HK-2 (cell line): Measurements from ENCODE around the gene CEP72.
A peak's percentile ranks its signal among the peaks of the same experiment; 100 is the strongest.
"Not testable (repeated sequence)": the region's sequence is repeated elsewhere in the genome, so short reads cannot be mapped to it uniquely, and the experiment has no call there.

ENCODE experiments used
- DNase-seq: peaks from one replicate; pipeline ENCODE4 v3.0.0-alpha.2; 2018; ENCODE audit not compliant: unreplicated experiment

CEP72 gene

GRCh38 chr5:683551-684481 lies 71.7 kb downstream of the CEP72 start:
- DNase-seq, result no peak

GRCh38 chr5:684751-685216 lies 72.6 kb downstream of the CEP72 start:
- no peak for DNase-seq

- no peak for DNase-seq
Observed at GRCh38 chr5:685262-686171, 73.4 kb downstream of the CEP72 start.

GRCh38 chr5:686172-686523 lies 74.0 kb downstream of the CEP72 start:
- DNase-seq, result not testable (repeated sequence)

GRCh38 chr5:686936-687335 lies 74.8 kb downstream of the CEP72 start:
- not testable (repeated sequence) for DNase-seq

GRCh38 chr5:688348-689010 lies 76.3 kb downstream of the CEP72 start:
- DNase-seq, result not testable (repeated sequence)

DNA sequence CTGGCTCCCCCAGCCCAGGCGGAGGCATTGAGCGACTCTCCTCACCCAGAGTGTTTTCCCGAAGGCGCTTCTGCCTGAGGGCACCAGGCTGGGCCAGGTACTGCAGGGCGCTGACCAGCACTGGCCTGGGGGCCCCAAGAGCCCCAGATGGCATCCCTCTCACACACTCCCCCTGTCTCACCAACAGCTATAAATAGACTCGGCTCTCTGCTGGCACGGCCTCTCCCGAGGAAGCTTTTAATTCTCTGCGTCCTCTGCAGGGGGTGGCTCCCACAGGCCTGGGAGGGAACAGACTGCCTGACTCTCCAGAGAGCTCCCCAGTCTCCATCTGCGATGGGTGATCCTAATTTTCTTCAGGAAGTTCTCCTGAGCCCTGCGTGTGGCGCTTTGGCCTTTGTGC lies 78.2 kb downstream of the CEP72 start:
- not testable (repeated sequence) for DNase-seq

DNA sequence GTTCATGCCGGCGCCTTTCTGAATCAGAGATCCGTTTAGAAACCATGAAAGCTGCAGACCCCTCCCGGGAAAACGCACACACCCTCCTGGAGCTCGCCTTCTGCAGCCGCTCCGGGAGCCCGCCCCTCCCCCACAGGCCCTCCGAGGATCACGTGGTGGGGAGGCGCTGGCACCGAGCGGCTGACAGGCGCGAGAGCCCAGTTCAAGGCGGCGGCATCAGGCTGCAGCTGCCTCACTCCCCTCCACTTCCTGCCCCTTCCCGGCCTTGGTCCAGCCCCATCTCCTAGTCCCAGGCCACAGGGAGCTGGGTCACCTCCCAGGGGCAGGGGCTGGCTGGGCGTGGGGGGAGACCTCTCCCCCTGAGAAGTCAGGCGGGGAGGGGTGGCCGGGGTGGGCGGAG lies 78.9 kb downstream of the CEP72 start:
- DNase-seq, result not testable (repeated sequence)

DNA sequence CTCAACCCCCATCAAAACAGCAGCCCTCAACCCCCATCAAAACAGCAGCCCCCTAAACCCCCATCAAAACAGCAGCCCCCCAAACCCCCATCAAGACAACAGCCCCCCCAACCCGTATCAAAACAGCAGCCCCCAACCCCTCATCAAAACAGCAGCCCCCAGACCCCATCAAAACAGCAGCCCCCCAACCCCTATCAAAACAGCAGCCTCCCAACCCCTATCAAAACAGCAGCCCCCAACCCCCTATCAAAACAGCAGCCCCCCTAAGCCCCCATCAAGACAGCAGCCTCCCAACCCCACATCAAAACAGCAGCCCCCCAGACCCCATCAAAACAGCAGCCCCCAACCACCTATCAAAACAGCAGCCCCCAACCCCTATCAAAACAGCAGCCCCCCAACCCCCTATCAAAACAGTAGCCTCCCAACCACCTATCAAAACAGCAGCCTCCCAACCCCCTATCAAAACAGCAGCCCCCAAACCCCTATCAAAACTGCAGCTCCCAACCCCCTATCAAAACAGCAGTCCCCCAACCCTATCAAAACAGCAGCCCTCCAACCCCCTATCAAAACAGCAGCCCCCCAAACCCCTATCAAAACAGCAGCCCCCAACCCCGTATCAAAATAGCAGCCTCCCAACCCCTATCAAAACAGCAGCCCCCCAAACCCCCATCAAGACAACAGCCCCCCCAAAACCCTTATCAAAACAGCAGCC lies 79.8 kb downstream of the CEP72 start:
- DNase-seq, result no peak

DNA sequence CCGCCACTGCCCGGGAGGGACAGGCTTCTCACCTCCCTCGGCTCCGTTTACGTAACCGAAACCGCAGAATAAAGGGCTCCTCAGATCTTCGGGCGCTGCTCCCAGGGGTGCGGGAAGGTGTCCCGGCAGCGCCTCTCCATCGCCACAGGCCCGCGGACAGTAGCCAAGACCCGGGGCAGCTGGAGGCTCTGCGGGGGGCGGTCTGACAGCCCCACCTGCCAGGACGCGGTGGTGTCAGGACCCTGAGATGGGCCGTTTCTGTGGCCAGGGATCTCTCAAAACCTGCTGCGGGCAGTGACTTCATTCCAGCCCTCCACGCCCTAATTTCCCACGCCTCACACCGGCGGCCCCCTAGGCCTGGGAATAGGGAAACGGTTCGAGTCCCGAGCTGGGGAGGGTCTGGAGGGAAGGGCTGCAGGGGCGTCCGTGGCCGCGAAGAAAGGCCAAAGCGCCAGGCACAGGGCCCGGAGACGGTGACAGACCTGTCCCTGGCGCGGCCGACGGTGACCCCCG lies 80.4 kb downstream of the CEP72 start:
- peak; percentile 27 for DNase-seq

- peak; percentile 86 for DNase-seq
Observed at GRCh38 chr5:693271-694041, 81.3 kb downstream of the CEP72 start, which contains the start of gene TPPP. TPPP (minus strand) TSS chr5:693352; CDS start chr5:678060, 15,292 bp downstream.

DNA sequence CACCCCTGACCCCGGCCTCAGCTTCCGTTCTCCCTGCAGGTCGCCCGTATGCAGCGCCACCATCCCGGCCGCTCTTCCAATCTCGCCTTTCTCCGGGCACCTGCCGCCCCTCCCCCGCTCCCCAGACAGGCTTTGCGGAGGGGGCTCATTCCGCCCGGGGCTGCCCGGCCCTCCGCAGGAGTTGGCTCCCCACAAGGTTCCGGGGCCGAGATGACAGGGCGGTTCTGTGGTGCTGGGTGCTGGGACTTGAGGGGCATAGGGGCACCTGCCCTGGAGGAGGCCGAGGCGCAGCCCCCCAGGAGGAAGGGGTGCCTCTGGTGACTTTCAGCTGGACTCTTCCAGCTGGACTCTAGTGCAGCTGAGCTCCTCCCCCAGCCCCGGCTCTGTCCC lies 81.9 kb downstream of the CEP72 start:
- not testable (repeated sequence) for DNase-seq

DNA sequence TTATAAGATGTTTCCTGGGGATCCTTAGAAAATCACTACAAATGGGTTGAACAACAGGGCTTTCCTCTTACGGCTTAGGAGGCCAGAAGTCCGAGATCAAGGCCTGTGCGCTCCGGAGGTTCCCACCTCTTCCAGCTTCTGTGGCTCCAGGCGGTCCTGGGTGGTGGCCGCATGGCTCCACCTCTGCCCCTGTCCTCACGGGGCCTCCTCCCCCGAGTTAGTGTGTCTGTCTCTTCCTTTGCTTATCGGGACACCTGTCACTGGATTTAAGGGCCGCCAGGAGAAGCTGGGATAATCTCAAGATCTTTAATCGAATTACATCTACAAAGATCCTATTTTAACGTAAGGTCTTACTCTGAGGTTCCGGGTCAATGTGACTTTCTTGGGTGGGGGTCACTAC lies 83.3 kb downstream of the CEP72 start:
- DNase-seq, result not testable (repeated sequence)

- not testable (repeated sequence) for DNase-seq
Observed at GRCh38 chr5:696191-696590, 84.1 kb downstream of the CEP72 start.

GRCh38 chr5:696753-697702 lies 84.9 kb downstream of the CEP72 start:
- not testable (repeated sequence) for DNase-seq
